Islet precursor cell (in vitro differentiated cells): Measurements from ENCODE around the gene ARHGAP10.

Experiments
- DNase-seq: peaks from one replicate; pipeline ENCODE4 v3.0.0-alpha.2; 2018

Gene ARHGAP10

DNA sequence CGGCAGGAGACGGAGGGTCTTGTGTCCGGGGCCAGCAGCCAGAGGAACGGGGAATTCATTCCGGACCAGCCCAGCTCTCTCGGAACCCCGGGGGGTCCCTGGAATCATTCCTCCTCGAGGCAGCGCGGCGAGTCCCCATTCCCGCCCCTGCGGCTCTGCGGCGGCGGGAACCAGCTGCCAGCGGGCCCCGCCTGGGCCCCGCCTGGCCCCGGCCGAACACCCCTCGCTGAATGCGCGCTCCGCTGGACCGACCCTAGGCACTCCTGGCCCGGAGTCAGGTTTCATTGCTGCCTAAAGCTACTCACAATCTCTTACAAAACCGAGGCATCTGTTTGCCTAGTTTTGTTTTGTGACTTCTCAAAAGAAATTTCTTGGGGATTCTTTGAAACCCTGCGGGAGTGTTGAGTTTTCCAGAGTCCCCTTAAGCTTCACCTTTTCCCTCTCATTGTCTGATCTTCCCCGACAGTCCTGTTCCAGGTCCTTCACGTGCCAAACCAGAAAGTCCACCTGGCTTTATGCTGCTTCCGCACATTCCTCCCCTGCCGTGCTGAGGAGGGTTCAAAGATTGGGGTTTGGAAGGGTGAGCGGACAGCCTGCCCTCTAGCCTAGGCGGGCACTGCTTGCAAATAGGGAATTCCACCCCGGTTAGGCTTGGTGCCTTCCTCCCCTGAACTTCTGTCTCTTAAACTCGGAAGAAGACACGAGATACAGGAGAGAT, 789 bp downstream of the ARHGAP10 start:
- peak; percentile 75 for DNase-seq

DNA sequence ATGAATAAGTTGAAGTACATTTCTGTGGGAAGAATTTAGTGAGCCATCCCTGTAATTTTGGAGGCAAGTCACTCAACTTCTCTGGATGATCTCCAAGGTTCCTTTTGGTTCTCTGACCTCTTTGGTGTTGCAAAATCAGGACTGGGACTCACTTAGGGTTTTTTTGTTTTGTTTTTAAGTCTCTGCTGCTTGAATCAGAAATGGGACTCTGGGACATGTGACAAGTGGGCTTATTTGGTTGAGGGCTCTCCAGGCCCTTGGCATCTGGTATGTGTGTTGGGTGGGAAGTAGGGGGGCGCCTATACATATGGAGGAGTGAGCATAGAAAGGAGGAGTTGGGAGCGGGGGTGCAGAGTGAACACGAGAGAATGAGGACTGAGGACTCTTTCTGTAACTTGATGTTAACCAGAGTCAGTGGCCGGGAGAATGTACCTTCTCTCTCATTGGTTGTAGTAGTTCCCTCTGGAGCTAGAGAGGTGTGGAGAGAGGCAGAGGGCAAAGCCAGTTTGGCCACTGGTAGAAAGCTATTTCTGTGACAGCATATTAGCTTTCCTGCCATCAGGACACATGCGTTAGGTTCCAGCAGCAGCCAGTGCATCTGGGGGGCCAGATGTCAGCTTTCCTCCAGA, 1.9 kb downstream of the ARHGAP10 start:
- peak; percentile 66 for DNase-seq

DNA sequence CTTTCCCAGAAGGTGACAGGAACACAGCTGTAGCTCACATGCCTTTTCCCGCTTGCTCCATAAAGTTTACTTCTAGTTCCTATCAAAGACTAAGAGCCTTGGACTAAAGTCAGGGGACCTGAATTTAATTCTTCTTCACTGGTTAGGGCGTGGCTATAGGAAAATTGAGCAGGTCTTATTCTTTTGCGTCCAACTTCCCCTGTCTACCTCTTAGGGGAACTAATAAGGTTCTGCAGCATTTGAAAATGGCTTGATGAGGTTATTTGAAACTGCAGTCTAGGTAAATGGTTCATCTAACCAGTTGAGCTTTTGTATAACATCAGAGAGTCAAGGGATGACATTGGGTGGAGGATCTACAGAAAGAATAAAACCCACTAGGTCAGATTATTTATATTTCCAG, 2.6 kb downstream of the ARHGAP10 start:
- no peak for DNase-seq

GRCh38 chr4:147735413-147736301, 3.8 kb downstream of the ARHGAP10 start:
- DNase-seq: no peak

- no peak for DNase-seq
Observed at GRCh38 chr4:147736458-147736857, 4.6 kb downstream of the ARHGAP10 start.

- no peak for DNase-seq
Observed at GRCh38 chr4:147737623-147738022, 5.7 kb downstream of the ARHGAP10 start.

GRCh38 chr4:147739239-147739823, 7.4 kb downstream of the ARHGAP10 start:
- DNase-seq: no peak

DNA sequence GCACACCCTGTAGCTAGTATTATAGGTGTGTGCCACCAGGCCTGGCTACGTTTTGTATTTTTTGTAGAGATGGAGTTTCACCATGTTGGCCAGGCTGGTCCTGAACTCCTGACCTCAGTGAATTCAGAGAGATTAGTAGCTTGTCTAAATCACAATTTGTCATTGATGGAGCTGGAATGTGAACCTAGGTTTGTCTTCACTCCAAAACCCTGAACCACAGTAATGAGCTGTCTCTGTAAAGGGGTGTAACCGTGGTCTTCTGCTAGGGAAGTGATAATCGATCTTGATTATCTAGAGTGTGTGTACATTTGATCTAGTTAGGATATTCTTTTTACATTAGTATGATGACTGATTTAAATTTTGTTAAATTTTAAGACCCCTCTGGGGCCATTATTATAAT, 8.3 kb downstream of the ARHGAP10 start:
- no peak for DNase-seq

DNA sequence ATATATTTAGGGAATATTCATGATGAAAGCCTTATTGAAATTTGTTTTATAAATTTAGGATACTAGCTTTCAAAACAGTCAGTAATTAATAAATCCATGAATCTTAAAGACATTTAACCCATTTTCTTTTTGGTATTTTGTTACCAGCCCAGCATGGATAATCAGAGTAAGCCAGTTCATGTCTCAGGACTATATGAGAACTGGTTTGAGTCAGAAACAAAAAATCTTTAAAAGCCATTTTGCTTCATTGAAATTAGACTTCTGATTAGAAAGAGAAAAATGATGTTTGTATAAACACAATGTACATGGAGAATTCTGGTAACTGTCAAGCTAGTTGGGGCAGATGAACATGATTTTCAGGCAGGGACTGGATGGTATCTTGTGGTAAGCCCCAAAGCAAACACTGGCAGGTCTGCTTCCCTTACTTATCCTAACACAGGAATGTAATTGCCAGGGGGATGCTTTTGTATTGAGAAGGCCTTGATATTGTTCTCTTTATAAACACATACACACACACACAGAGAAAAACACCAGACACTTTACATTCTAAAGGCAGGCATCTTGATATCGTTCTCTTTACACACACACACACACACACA, 9.4 kb downstream of the ARHGAP10 start:
- no peak for DNase-seq

DNA sequence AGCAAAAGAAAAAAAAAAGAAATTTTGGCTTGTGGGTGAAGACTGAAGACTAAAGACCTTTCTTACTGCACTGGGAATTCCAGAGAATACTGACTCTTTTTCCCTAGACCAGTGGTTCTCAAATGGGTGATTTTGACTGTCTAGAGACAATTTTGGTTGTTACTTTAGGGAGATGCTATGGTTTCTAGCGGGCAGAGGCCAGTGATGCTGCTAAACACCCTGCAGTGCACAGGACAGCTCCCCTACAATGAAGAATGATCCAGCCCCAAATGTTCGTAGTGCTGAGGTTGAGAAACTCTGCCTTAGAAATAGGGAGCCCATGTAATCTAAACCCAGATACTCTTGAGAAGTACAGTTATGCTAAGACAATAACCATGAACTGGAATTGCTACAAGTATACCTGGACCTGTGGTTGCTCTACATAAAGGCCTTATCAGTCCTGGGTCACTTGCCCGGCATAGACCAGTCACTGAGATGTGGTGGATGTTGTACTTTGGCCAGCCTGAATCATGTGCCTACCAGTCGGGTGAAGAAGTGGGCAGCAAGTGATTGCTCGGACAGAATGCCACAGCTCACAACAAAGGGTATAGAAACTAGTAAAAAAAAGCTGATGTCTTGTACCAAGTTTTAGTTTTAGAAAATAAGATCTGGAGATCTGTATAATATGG, 16.0 kb downstream of the ARHGAP10 start:
- DNase-seq: no peak

GRCh38 chr4:147749811-147750321, 18.0 kb downstream of the ARHGAP10 start:
- no peak for DNase-seq

- no peak for DNase-seq
Observed at GRCh38 chr4:147753047-147753446, 21.2 kb downstream of the ARHGAP10 start.

- DNase-seq: peak; percentile 86
Observed at GRCh38 chr4:147754037-147754445, 22.2 kb downstream of the ARHGAP10 start.

DNA sequence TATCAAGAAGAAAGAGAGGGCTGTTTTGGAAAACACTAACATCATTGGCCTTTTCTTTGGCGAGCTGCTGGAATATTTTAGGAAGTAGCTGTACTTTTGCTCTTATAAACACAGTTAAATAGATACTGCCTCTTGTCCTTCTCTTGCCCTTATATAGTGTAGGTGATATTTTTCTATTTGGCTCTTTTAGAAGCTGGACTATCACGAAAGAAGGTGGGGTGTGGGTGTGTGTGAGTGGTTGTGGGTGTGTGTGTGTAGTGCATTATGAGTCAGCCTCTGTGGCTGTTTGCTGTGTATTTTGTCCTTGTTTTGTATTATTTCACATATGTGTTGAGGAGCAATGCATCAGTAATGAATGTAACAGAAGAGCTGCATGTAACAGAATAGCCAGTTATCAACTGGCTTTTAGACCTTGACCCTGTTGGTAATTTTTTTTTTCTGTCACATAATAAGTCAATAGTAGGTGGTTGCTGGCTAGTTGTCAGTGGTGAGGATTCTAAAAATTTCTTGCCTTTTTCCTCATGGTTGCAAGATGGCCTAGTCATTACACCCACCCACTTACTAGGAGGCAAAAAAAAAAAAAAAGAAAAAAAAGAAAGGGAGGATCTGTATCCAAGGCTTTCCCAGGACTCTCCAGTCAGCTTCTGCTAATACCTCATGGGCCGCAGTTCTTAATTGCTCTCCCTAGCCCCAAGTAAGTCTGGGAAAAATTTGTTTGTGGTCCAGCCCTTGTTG, 23.8 kb downstream of the ARHGAP10 start:
- no peak for DNase-seq

- DNase-seq: no peak
Observed at GRCh38 chr4:147756417-147756816, 24.5 kb downstream of the ARHGAP10 start.

DNA sequence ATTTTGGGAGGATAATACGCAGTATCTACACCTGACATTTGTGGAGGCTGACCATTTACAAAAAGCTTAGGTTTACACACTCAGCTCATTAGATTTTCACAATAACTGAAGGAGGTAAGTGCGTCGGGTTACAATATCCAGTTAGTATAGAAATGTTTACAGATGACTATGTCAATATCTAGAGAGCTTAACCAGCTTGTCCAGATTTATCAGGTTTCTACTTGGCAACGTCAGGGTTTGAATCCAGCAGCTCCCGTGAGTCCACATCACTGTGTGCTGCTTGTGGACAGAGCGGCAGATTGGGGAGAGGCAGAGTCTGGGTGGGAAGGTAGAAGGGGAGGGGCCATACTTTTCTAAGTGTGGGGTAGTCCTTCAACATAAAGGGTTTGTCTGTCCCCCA, 28.3 kb downstream of the ARHGAP10 start:
- DNase-seq: no peak

DNA sequence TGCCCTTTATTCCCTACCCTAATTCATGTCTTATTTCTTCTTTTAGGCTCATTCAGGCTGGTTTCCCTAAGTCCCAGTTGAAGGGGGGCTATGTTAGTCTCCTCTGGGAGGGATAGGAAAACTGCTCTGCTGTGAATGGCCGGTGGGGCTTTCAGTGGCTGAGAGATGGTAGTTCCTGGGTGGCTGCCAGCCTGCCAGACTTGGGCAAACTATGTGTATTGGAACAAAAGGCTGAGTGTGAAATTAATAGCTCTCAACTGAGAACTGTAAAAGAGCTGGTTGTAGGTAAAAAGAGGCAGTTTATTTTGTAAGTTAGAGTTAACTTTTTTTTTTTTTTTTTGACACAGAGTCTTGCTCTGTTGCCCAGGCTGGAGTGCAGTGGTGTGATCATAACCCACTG, 28.8 kb downstream of the ARHGAP10 start:
- DNase-seq: no peak

DNA sequence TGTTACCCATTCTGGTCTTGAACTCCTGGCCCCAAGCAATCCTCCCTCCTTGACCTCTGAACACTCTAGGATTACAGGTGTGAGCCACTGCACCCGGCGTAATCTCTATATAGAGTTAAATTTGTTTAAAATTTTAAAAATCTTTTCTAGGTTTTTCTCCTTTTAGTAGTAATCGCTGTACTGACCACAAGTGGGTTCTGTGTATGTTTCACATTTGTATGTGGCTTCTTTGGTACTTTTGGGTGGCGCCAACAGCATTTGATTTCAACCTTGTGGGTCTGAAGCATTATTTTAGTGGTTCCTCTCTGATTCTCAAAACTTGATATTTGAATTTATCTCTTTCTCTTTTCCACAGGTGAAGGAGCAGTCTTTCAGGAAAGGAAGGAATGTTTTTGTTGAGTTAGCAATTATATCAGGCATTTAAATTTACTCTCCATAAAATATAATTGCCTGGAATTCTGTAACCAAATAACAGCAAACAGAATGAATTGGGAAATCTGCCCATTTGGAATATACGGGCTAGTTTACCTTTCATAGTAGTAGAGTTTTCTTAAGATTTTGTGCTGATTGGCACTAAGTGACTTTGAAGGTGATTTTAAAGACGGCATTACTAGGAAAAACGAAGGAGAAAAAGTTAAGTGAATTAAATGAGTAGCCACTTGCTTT, 29.5 kb downstream of the ARHGAP10 start:
- DNase-seq: no peak

DNA sequence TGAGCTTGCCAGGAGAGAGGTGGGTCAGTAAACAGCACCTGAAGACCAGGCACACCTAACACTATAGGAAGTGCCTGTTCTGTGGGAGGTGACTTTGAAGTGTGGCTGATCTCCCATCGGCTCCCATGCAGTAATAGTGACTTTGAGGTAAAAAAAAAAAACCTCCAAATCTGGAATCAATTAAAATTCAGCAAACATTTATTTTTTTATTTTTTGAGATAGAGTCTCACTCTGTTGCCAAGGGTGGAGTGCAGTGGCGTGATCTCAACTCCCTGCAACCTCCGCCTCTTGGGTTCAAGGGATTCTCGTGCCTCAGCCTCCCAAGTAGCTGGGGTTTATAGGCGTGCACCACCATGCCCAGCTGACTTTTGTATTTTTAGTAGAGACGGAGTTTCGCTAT, 32.4 kb downstream of the ARHGAP10 start:
- no peak for DNase-seq

DNA sequence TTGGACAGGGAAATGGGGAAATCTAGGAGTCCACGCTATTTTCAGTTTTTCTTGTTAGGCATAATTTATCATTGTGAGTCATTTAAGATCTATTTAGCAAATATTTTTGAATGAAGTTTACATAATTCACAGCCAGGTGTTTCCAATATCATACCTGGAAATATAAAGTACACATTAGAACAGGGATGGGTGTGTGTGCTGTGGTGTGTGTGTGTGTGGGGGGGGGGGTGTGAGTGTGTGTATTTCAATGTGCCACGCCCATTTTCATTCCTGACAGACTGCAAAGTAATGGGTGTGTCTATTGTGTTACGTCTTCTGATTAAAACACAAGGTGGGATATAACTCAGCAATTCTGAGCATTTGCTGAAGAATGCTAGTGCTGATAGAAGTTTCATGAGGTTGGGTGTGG, 33.2 kb downstream of the ARHGAP10 start:
- DNase-seq: no peak

- no peak for DNase-seq
Observed at GRCh38 chr4:147768113-147768512, 36.2 kb downstream of the ARHGAP10 start.
